Fibroblast of peridontal ligament (primary cell): ENCODE results near the gene SECTM1.
A peak's percentile ranks its signal among the peaks of the same experiment; 100 is the strongest.
"Not testable (repeated sequence)": the region's sequence is repeated elsewhere in the genome, so short reads cannot be mapped to it uniquely, and the experiment has no call there.

ENCODE experiments used
- DNase-seq: peaks from one replicate; pipeline ENCODE4 v3.0.0-alpha.2; 2010; ENCODE audit errors: extremely low read depth

The SECTM1 gene

DNA sequence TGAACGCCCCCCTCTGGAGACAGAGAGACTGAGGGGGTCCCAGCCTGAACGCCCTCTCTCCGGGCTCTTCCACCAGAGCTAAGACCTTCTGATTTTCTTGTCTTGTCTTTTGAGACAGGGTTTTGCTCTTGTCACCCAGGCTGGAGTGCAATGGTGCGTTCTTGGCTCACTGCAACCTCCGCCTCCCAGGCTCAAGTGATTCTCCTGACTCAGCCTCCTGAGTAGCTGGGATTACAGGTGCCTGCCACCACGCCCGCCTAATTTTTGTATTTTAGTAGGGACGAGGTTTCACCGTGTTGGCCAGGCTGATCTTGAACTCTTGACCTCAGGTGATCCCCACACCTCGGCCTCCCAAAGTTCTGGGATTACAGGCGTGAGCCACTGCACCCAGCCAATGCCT, 14.4 kb upstream of the SECTM1 start:
- not testable (repeated sequence) for DNase-seq

GRCh38 chr17:82346342-82347300, 13.1 kb upstream of the SECTM1 start:
- DNase-seq, result no peak

DNA sequence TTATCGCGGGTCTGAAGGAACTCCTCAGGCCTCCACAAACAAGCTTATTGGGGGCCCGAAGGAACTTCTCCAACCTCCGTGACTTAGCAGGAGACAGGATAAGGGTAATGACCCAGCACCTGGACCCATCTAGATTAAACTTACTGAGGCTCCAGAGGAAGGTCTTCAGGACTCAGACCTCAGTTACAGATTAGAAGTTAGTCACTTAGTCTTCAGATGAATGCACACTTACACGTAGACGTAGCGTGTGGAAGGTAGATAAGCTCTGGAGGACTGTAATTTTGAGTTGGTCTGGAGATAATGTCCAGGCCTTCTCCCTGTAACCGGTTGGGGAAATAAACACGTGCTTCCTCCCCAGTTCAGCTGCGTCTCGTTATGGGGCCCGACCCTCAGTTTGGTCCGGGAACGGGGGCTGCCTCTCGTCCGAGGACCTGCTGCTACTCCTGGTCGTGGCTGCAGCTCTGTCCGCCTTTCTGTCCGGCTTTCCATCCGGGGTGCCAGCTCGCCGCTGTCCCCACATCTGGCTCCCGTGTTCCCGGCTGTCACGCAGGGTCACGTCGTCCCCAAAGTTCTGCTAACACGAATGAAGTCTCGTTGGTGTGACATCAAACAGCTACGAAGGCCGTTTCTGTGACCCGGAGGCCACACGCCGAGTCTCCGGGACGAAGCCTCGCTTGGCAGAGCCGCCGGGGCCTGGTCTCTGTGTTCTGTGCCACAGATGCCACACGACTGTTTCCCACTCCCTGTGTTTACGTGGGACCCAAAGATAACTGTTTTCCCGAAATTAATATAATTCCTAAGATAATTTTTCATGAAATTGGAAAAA, 11.8 kb upstream of the SECTM1 start:
- no peak for DNase-seq

- no peak for DNase-seq
Observed at GRCh38 chr17:82344175-82344907, 10.8 kb upstream of the SECTM1 start.

- no peak for DNase-seq
Observed at GRCh38 chr17:82343560-82343959, 10.0 kb upstream of the SECTM1 start.

DNA sequence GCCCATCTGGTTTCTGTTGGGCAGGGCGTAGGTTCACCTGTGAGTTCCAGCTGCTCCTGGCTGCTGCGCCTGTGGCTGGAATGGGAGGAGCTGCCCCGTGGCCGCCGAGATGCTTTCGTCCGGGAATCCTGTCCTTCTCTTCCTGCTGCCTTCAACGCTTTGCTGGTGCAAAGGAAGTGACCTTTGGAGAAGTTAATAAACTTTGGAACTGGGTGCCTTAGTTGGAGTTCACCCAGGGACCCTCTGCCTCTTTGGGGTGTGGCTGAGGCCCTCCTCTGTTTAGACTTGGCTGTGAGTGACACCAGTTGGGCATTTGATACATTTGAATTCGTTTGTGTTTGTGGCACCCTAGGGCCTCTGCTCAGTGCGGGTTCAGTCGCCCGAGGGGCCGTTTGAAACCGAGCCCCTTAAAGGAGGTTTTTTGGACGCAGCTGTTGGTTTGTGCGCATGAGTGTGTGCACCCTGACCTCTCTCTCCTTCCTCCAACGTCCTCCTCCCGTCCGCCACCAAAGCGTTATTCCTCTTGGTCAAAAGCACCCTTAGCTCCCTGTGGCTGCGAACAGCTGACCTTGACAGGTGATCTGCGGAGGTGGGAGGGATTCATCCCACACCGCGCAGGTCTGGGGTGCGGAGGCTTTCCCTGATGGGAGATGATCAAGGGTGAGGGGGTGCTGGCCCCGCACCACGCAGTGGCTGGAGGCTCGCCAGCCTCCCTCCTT, 9.0 kb upstream of the SECTM1 start:
- DNase-seq, result no peak

DNA sequence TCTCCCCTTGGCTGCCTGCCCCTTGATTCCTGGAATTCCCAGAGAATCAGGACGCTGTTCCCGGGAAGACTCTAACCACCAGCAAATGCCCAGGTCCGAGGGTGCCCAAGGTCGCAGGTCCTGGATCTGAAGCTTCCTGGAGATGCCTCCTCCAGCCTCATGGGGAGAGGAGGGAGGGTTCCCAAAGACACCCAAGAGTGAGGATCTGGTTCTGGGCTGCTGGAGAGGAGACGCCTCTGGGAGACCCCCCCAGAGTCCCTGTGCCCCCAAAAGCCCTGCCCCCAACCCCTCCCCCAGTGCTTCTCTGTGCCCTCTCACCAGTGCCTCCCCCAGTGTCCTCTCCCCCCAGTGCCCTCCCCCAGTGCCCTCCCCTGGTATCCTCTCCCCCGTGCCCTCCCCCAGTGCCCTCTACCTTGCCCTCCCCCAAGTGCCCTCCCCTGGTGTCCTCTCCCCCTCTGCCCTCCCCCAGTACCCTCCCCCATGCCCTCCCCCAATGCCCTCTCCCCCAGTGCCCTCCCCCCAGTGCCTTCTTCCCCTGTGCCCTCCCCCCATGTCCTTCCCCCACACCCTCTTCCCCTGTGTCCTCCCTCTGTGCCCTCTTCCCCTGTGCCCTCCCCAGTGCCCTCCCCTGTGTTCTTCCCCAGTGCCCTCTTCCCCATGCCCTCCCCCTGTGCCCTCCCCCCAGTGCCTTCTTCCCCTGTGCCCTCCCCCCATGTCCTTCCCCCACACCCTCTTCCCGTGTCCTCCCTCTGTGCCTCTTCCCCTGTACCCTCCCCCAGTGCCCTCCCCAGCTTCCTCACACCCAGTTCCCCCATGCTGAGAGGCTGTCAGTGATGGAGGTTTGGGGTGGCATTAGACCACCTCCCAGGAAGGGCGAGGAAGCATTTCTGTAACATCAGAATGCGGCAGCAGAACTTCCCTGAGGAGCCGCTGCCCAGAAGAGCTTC, 6.3 kb upstream of the SECTM1 start:
- DNase-seq, result no peak

- DNase-seq, result peak; percentile 55
Observed at GRCh38 chr17:82338858-82339633, 5.5 kb upstream of the SECTM1 start.

GRCh38 chr17:82334622-82335394, 1.2 kb upstream of the SECTM1 start:
- peak; percentile 41 for DNase-seq

DNA sequence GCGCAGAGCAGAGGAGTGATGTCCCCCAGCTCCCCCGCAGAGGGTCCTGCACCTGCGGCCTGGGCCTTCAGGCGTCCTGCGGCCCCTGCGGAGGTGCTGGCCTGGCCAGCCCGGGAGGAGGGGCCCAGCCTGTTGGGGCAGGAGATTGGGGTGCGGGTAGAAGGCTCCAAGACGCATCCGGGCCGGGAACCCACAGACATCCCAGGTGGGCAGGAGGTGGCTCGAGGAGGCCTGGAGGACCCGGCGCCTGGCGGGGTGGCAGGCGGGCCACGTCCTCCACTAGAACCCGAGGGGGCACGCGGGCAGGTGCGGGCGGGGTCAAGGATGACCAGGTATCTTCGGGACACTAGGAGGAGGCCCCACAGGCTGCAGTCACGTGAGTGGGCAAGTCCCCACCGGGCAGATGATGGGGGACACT, 647 bp upstream of the SECTM1 start:
- no peak for DNase-seq

DNA sequence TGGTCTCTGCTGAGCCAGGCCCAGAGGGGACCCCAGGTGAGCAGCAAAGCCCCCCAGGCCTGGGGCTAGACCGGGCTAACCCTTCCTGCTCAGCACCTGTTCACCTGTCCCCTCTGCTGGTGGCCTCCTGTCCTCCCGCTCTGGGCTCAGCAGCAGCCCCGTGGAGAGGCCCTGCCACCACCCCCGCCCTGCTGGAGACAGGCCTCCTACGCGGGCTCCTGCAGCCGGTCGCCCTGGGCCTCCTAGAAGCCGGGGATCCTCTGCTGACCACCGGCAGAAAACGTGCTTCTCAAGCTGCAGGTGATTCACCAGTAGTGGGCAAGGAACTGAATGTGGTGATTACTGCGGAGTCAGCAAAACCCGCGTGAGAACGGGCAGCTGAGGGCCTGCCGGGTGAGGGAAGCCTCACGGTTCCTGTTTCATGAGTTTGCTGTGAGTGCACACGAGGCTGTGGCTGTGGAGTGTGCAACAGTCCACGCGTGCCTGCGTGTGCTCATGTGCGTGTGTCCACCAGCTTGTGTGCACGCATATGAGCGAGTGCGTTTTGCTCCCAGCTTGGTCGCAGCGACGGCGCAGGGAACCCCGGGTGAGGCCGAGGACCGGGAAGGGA, 792 bp downstream of the SECTM1 start:
- DNase-seq, result peak; percentile 57

DNA sequence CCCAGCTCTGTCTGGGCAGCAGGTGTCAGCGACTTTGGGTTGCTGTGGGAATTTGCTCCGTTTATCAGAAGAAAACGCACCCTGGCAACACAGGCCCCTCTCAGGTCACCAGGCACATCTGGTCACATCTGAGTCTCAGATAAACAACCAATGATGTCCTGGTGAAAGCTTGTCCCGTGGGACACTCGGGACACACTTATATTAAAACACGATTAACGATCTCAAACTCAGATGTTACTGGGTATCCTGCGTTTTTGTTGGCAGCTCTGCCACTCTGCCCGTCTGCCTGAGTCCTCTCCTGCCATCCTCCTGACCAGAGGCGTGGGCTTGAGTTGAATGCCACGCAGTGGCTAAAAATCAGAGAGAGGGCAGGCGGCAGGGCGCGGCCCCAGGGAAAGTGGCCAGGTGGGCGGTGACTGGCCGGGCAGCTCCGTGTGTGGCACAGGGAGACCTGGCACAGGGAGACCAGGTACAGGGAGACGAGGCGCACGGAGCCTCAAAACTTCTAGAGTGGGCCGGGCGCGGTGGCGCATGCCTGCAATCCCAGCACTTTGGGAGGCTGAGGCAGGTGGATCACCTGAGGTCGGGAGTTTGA, 2.1 kb downstream of the SECTM1 start:
- no peak for DNase-seq

GRCh38 chr17:82330322-82331239, 3.0 kb downstream of the SECTM1 start:
- peak; percentile 34 for DNase-seq

DNA sequence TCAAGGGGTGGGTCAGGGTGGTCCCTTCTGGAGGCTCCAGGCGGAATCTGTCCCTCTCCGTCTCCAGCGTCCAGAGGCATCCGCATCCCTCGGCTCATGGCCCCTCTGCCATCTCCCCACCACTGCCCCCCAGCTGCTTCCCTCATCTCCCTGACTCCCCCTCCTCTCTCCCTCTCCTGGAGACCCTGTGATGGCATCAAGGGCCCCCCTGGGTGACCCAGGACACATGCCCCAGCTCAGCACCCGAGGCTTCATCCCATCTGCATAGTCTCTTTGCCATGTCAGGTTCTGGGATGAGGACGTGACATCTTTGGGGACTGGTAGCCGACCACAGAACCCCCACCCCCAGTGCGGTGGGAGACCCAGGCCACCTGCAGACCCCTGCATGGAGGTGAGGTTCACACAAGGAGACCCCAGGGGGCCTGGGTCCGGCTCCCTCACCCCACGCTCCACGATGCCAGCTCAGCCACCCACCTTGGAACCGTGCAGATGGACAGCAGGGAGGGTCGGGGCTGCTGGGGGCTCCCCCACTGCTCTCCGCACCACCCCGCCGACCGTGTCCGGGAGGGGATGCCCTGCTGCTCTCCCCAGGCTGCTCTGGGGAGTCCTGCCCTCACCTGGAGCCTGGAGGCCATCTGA, 3.8 kb downstream of the SECTM1 start:
- DNase-seq, result no peak

DNA sequence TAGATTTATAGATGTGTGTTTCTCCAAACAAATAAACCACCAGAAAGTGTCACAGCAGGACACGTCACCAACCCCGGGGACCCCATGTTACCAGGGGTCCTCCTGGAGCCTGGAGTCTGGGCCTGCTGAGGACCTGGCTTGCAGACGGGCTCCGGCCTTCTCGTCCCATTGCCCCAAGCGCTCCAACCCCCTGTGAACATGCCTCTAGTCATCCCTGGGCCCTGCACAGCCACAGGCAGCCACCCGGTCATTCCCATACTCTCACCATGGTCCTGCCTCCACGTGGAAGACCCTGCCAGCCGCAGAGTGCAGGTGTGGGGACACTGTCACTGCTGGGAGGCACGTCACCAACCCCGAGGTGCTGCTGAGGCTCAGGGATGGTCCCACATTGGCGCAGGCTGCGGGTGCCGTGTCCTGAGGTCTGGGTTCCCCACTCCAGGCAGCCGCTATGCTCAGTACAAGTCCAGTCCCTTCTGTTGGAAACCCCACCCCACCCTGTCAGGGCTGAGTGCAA, 4.5 kb downstream of the SECTM1 start:
- no peak for DNase-seq
